ENCODE data around the gene ATP6AP1. TPM values are rescaled to one million over a fixed set of nuclear protein-coding genes. Genes with fewer than 3 reads are reported as not detected.
"Not testable (repeated sequence)": the region's sequence is repeated elsewhere in the genome, so short reads cannot be mapped to it uniquely, and the experiment has no call there.

ATP6AP1 gene
- total and polyA plus RNA-seq, 9 of the 15 experiments (the other 6 are each of a cell fraction or from before 2014, with no cell fraction given) = 8.3 to 90.5 (median 52.9) TPM

- H2AFZ ChIP-seq (ENCODE audit: low read depth, low read length); H3K9me3 ChIP-seq (replicated peaks; ENCODE audit: control insufficient read depth, insufficient read depth, low read depth, low read length); BruUV-seq (replicated peaks); H3K36me3 ChIP-seq (ENCODE audit: control insufficient read depth, insufficient read depth, low read length); POLR2A ChIA-PET; H3K4me3 ChIP-seq; H4K20me1 ChIP-seq (replicated peaks; ENCODE audit: control insufficient read depth, insufficient read depth, low read length); H3K79me2 ChIP-seq (ENCODE audit: control insufficient read depth, insufficient read depth, low read length); H3K27ac ChIP-seq (ENCODE audit: extremely low read depth, low read depth, low read length); H3K9me1 ChIP-seq (ENCODE audit: control insufficient read depth, insufficient read depth, low read length); CTCF ChIA-PET (ENCODE audit: low intra/inter-chr PET ratio); DNase-seq (ENCODE audit: extremely low read depth in 1 of 4, low spot score in 3 of 4); intact Hi-C loops (cut with micrococcal nuclease); H3K4me2 ChIP-seq (ENCODE audit: insufficient read depth, low read length); H3K27me3 ChIP-seq (ENCODE audit: control insufficient read depth in 2 of 2, insufficient read depth in 2 of 2, low read length in 2 of 2); H3K4me1 ChIP-seq (replicated peaks in 1 of 2; ENCODE audit: control insufficient read depth in 2 of 2, insufficient read depth in 2 of 2, low read length in 2 of 2); H3K9ac ChIP-seq (ENCODE audit: insufficient read depth in 1 of 2, low read depth in 2 of 2, low read length in 2 of 2): not testable (repeated sequence)
- peak; percentile 85 for ATAC-seq
- in situ Hi-C loops (cut with MboI) = loop anchor here (5.0 kb wide), 1 partner anchor 58 kb away; no protein-coding TSS in a partner anchor
- WGBS (ENCODE audit: insufficient coverage, low coverage, missing lambda C conversion rate) = no CpG with 5 or more reads among the region's 121 CpGs
- peak; percentile 97 for FAIRE-seq
- TF ChIP-seq POLR2G (IDR thresholded peaks at IDR 0.05; ENCODE audit: low read depth, low read length) = 0 out of 2 replicates have a peak, but pooled peaks have one; percentile 25
- peak; percentile 32; the same call in 1 of the 2 replicates for TF ChIP-seq RBFOX2 (IDR thresholded peaks at IDR 0.05; ENCODE audit: low read depth, low read length)
These were observed 38.4 kb upstream of the ATP6AP1 start for GRCh38 chrX:154389812-154390747.

DNA sequence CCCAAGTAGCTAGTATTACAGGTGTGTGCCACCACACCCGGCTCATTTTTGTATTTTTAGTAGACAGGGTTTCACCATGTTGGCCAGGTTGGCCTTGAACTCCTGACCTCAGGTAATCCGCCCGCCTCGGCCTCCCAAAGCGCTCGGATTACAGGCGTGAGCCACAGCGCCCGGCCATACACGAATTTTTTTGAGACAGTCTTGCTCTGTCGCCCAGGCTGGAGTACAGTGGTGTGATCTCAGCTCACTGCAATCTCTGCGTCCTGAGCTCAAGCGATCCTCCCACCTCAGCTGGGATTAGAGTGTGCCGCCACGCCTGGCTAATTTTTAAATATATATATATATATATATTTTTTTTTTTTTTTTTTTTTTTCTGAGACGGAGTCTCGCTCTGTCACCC lies 32.1 kb upstream of the ATP6AP1 start:
- in situ Hi-C loops (cut with MboI); H3K4me2 ChIP-seq (ENCODE audit: insufficient read depth, low read length); H3K9me1 ChIP-seq (ENCODE audit: control insufficient read depth, insufficient read depth, low read length); H3K9me3 ChIP-seq (replicated peaks; ENCODE audit: control insufficient read depth, insufficient read depth, low read depth, low read length); H2AFZ ChIP-seq (ENCODE audit: low read depth, low read length); H3K27me3 ChIP-seq (ENCODE audit: control insufficient read depth in 2 of 2, insufficient read depth in 2 of 2, low read length in 2 of 2); H3K4me3 ChIP-seq; CTCF ChIA-PET (ENCODE audit: low intra/inter-chr PET ratio); BruUV-seq (replicated peaks); ATAC-seq; FAIRE-seq; H3K9ac ChIP-seq (ENCODE audit: insufficient read depth in 1 of 2, low read depth in 2 of 2, low read length in 2 of 2); DNase-seq (ENCODE audit: extremely low read depth in 1 of 4, low spot score in 3 of 4): not testable (repeated sequence)
- Histone ChIP-seq H4K20me1 (replicated peaks; ENCODE audit: control insufficient read depth, insufficient read depth, low read length) (peaks cover 13% of the 10 kb centered on the region), H3K79me2 (ENCODE audit: control insufficient read depth, insufficient read depth, low read length) (peaks cover 42% of the 10 kb centered on the region), H3K4me1 (replicated peaks in 1 of 2; ENCODE audit: control insufficient read depth in 2 of 2, insufficient read depth in 2 of 2, low read length in 2 of 2) (peaks cover 5 to 12% of the 10 kb centered on the region in 2 experiments; a peak in 3 of 5 replicates), H3K27ac (ENCODE audit: extremely low read depth, low read depth, low read length) (0 out of 3 replicates have a peak overlapping the region, but pooled peaks have one; percentile 30), H3K36me3 (ENCODE audit: control insufficient read depth, insufficient read depth, low read length) (peaks cover 30% of the 10 kb centered on the region)
- POLR2A ChIA-PET = interaction anchor here (0.6 to 1.5 kb wide), 3 partner anchors 13 to 349 kb away, joined by 3 to 7 read pairs (median 3); partner anchors contain the start of gene TAFAZZIN
- intact Hi-C loops (cut with micrococcal nuclease) = loop anchor here (5.0 kb wide), 1 partner anchor 91 kb away; the partner anchor contains the start of gene UBL4A
- 79% methylated on average over 14 of the region's 17 CpGs for WGBS (ENCODE audit: insufficient coverage, low coverage, missing lambda C conversion rate)
- TF ChIP-seq BCOR (IDR thresholded peaks at IDR 0.05) = 0 out of 2 replicates have a peak, but pooled peaks have one; percentile 52

Measured in K562 (cell line).